IPS-15b (cell line): Measurements from ENCODE around the gene MRPL30.
"Not testable (repeated sequence)": the region's sequence is repeated elsewhere in the genome, so short reads cannot be mapped to it uniquely, and the experiment has no call there.

ENCODE experiments used
- H3K27me3 ChIP-seq: one replicate; pipeline ENCODE4 v1.6.1; 2013; ENCODE audit warnings: low read length; ENCODE audit not compliant: control insufficient read depth, insufficient read depth
- H3K36me3 ChIP-seq: one replicate; pipeline ENCODE4 v1.6.1; 2013; ENCODE audit warnings: low read length; ENCODE audit not compliant: control insufficient read depth, insufficient read depth
- H3K4me1 ChIP-seq: one replicate; pipeline ENCODE4 v1.6.1; 2013; ENCODE audit warnings: mild to moderate bottlenecking, low read length; ENCODE audit not compliant: control insufficient read depth, insufficient read depth
- H3K4me3 ChIP-seq: one replicate; pipeline ENCODE4 v1.5.1; 2013; ENCODE audit warnings: low read depth, low read length
- H3K9ac ChIP-seq: one replicate; pipeline ENCODE4 v1.6.1; 2013; ENCODE audit warnings: low read depth, mild to moderate bottlenecking, low read length
- H3K9me3 ChIP-seq: one replicate; pipeline ENCODE4 v1.6.1; 2013; ENCODE audit warnings: mild to moderate bottlenecking, low read length; ENCODE audit not compliant: control insufficient read depth, insufficient read depth

The MRPL30 gene

GRCh38 chr2:99188357-99188756, 7.4 kb downstream of the MRPL30 start:
- Histone ChIP-seq H3K36me3 (no peaks in the 10 kb centered on the region), H3K9me3 (no peaks in the 10 kb centered on the region), H3K4me3 (no peak overlapping the region), H3K9ac (no peak overlapping the region), H3K4me1 (no peaks in the 10 kb centered on the region), H3K27me3 (no peaks in the 10 kb centered on the region)

GRCh38 chr2:99190548-99190947, 9.6 kb downstream of the MRPL30 start:
- Histone ChIP-seq H3K4me1 (no peaks in the 10 kb centered on the region), H3K9ac (no peak overlapping the region), H3K4me3 (no peak overlapping the region), H3K27me3 (no peaks in the 10 kb centered on the region), H3K9me3 (no peaks in the 10 kb centered on the region), H3K36me3 (no peaks in the 10 kb centered on the region)

- not testable (repeated sequence) for H3K9me3 ChIP-seq, H3K4me3 ChIP-seq, H3K36me3 ChIP-seq, H3K4me1 ChIP-seq, H3K27me3 ChIP-seq, H3K9ac ChIP-seq
Observed at GRCh38 chr2:99192364-99192763, 11.4 kb downstream of the MRPL30 start.

DNA sequence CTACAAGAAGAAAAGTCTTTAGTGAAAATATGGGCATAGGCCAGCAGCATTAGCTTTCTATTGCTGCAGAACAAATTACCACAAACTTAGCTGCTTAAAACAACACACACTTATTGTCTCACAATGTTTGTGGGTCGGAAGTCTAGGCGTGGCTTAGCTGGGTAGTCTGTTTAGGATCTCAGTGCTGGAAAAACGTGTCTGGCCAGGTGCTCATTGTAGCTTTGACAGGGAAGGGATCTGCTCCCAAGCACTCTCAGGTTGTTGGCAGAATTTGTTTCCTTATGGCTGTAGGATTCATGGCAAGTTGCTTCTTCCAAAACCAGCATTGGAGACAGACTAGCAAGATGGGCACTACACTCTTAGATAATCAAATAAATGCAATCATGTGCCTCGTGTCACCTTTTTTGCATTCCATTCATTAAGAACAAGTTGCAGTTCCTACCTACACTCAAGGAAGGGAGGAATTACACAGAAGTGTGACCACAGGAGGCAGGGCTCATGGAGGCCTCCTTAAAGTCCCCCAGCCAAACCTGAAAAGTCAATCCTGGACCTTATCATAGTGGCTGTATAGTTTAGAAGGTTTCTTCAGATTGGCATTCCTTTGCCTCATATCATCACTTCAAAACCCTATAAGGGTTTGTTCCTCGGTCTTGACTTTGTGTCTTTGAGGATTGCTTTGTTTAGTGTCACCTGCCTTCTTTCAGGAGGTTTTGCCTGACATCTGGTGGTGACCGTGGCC, 17.3 kb downstream of the MRPL30 start:
- Histone ChIP-seq H3K36me3 (peaks cover 11% of the 10 kb centered on the region), H3K4me1 (no peaks in the 10 kb centered on the region), H3K9ac (no peak overlapping the region)

GRCh38 chr2:99200076-99200800, 19.3 kb downstream of the MRPL30 start:
- Histone ChIP-seq H3K4me3 (no peak overlapping the region), H3K9me3 (no peaks in the 10 kb centered on the region), H3K4me1 (no peaks in the 10 kb centered on the region), H3K27me3 (no peaks in the 10 kb centered on the region), H3K36me3 (peaks cover 11% of the 10 kb centered on the region), H3K9ac (no peak overlapping the region)

More for the DNA sequence above, 17.3 kb downstream of the MRPL30 start:
- Histone ChIP-seq H3K9me3 (no peaks in the 10 kb centered on the region), H3K27me3 (no peaks in the 10 kb centered on the region), H3K4me3 (no peak overlapping the region)

- no peak overlapping the region for H3K4me3 ChIP-seq
- H3K9me3 ChIP-seq = no peaks in the 10 kb centered on the region
- no peaks in the 10 kb centered on the region for H3K27me3 ChIP-seq
- no peaks in the 10 kb centered on the region for H3K4me1 ChIP-seq
- peaks cover 4% of the 10 kb centered on the region for H3K36me3 ChIP-seq
- no peak overlapping the region for H3K9ac ChIP-seq
Observed at GRCh38 chr2:99201959-99202678, 21.1 kb downstream of the MRPL30 start.

GRCh38 chr2:99205491-99205890, 24.5 kb downstream of the MRPL30 start:
- Histone ChIP-seq H3K4me3 (no peak overlapping the region), H3K9ac (no peak overlapping the region), H3K4me1 (no peaks in the 10 kb centered on the region), H3K36me3 (no peaks in the 10 kb centered on the region), H3K9me3 (no peaks in the 10 kb centered on the region), H3K27me3 (no peaks in the 10 kb centered on the region)

GRCh38 chr2:99216096-99216495, 35.1 kb downstream of the MRPL30 start:
- no peak overlapping the region for H3K4me3 ChIP-seq
- H3K9me3 ChIP-seq = no peaks in the 10 kb centered on the region
- no peaks in the 10 kb centered on the region for H3K27me3 ChIP-seq
- no peaks in the 10 kb centered on the region for H3K4me1 ChIP-seq
- no peaks in the 10 kb centered on the region for H3K36me3 ChIP-seq
- H3K9ac ChIP-seq = no peak overlapping the region

GRCh38 chr2:99217929-99218501, 37.0 kb downstream of the MRPL30 start:
- H3K4me1 ChIP-seq = no peaks in the 10 kb centered on the region
- H3K9me3 ChIP-seq = no peaks in the 10 kb centered on the region
- no peaks in the 10 kb centered on the region for H3K36me3 ChIP-seq
- no peak overlapping the region for H3K9ac ChIP-seq
- no peaks in the 10 kb centered on the region for H3K27me3 ChIP-seq
- no peak overlapping the region for H3K4me3 ChIP-seq

DNA sequence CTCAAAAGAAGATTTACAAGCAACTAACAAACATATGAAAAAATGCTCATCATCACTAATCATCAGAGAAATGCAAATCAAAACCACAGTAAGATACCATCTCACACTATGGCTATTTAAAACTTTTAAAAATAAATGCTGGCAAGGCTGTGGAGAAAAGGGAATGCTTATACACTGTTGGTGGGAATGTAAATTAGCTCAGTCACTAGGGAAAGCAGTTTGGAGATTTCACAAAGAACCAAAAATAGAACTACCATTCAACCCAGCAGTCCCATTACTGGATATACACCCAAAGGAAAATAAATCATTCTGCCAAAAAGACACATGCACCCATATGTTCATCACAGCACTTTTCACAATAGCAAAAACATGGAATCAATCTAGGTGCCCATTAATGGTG, 52.2 kb downstream of the MRPL30 start:
- H3K9me3 ChIP-seq, H3K9ac ChIP-seq, H3K4me3 ChIP-seq, H3K27me3 ChIP-seq, H3K4me1 ChIP-seq, H3K36me3 ChIP-seq: not testable (repeated sequence)

DNA sequence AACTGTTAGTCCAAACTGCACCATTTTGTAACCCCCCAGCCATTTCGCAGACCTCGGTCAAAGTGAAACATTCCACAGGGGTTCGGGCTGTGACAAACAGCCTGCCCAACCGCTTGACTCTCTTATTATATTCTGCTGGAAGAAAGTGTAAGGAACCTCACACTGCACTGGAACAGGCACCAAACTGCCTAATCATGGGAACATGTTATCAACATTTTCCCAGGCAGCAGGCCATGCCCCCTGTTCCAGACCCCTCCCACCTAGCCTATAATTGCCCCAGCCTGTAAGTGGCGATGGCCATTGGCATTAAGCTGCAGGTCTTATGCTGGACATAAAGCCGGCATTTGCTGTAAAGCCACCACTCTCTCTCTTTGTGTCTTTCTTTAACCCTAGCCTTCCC, 57.6 kb downstream of the MRPL30 start:
- no peaks in the 10 kb centered on the region for H3K36me3 ChIP-seq
- H3K4me1 ChIP-seq = no peaks in the 10 kb centered on the region
- H3K27me3 ChIP-seq = no peaks in the 10 kb centered on the region
- no peak overlapping the region for H3K4me3 ChIP-seq
- no peaks in the 10 kb centered on the region for H3K9me3 ChIP-seq
- no peak overlapping the region for H3K9ac ChIP-seq
